HG03196 (cell line): ENCODE data around the gene TRIB2.
"Not testable (repeated sequence)": the region's sequence is repeated elsewhere in the genome, so short reads cannot be mapped to it uniquely, and the experiment has no call there.

ENCODE experiments used
- ATAC-seq: cut with Tn5 transposase; IDR thresholded peaks from one replicate; pipeline ENCODE4 v1.9.1; 2021; ENCODE audit not compliant: unreplicated experiment

Gene TRIB2

GRCh38 chr2:12716282-12717190 lies at the start of gene TRIB2:
Gene TRIB2, plus strand, starts transcription at chr2:12716936. Its CDS starts 1,372 bp downstream, at chr2:12718308.
- peak; percentile 71 for ATAC-seq

- ATAC-seq: no peak
These were observed 47.7 kb upstream of the TRIB2 start for GRCh38 chr2:12669036-12669435.

DNA sequence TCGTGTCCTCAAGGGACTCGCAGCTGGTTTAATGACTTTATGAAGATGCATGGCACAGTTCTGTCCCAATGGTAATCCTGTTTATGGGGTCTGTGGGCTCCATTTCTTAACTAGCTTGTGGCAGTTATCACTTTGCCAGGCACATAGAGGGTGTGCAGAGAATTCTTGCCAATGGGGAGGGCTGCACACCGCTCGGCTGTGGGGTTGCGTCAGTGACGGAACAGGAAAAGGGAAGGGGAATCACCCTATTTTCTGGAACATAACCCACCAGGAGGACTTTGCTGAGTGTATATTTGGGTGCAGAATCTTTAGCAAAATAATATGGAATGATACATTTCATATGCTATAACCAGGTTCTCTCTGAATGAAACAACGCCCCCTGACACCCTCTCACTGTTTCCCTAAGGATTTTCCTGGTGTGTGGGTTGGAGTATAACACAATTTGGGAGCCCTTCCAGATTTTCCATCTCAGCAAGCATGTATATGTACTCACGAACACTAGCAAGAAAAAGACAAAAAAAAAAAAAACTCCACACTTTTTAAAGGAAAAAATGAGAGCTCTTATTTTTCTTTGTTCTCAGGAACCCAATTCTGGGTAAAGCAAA lies 43.9 kb upstream of the TRIB2 start:
- no peak for ATAC-seq

- no peak for ATAC-seq
These were observed 42.0 kb upstream of the TRIB2 start for GRCh38 chr2:12674644-12675328.

DNA sequence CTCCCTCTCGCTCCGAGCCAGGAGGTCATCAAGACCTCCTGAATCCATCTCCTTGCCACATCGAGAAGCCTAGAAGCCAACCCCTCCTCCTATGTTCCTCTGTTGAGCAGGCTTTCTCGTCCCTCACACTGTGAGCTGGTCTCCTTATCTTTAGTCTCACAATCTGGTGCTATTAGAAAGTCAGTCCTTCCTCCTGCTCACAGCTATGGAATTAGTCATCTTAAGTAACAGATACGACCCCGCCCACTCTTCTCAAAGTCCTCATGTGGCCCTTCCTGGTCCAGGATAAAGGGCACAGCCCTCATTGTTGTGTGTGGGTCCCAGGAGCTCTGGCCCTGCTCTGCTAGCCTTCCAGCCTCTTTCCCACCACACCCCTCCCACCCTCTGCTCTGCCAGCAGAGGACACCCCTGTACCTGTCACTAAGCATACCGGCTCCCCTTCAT lies 41.4 kb upstream of the TRIB2 start:
- no peak for ATAC-seq

DNA sequence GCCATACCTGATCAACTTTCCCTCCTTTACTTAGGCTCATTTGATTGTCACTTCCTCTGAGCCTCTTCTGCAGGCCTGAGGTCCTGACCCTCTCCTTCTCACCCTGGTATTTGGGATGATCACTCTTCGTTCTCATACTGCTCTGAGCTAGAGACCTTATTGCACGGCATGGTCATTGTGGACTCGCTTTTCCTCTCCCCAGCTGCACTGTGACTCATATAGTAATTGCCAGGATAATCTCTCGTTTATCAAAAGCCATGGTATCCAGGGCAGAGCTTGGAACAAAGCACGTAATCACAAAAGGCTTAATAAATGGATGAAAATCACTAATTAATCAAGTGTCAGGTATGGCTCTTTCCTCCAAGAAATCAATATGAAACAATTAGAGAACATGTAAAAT lies 40.9 kb upstream of the TRIB2 start:
- ATAC-seq: no peak

DNA sequence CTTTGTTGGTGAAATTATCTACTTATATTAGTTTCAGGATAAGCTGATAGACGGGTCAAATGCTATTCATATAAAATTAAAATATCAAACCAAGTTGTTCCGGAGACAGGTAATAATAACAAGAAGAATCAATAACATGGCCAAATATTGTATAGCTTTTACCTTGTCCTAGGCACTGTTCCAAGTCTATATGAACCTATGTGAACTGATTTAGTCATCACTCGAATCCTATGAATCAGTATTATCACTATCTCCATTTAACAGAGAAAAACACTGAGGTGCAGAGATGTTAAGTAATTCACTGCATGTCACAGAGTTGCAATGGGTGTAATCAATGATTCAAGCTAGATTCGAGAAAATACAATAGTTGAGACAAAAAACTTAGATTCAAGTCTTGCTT lies 40.0 kb upstream of the TRIB2 start:
- no peak for ATAC-seq

DNA sequence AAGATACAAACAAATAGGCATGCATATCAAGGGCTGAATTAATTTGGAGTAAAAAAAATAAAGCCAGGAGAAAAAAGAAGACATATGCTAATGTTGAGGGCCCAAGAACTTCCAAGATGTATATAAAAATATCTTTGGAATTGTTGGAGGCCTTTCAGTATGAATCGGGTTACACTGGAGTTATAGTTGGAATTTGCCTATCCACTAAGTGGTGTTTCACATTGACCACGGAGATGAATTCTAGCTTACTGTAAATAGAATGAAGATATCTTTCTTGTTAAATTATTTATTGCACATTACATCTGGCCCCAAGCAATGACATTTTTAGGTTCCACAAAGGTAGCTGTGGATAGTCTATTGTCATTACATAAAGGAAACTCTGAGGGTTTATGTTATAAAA lies 38.5 kb upstream of the TRIB2 start:
- ATAC-seq: no peak

DNA sequence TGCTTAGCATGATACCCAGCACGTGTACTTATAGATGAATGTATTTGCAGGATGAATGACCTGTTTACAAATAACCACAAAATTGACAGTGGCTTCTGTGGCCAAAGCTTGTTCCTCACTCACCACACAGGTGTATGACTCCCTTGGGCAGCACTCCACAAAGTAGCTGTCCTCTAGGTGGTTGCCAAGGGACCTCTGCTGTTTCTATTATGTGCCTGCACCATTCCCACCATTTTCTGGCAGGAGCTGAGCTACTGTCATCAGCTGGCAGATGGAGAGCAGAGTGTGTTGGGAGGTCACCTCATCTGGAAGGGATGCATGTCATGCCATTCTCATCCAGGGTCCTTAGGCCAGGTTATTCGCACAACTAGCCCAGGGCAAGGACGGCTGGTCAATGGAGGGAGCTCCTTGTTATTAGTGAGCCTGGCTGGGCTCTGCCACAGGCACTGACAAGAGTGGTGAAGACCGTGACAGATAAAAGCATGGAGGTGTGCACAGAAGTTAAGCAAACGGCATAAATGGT lies 37.1 kb upstream of the TRIB2 start:
- no peak for ATAC-seq

- ATAC-seq: not testable (repeated sequence)
These were observed 36.6 kb upstream of the TRIB2 start for GRCh38 chr2:12680115-12680514.

GRCh38 chr2:12682017-12682416 lies 34.7 kb upstream of the TRIB2 start:
- no peak for ATAC-seq

DNA sequence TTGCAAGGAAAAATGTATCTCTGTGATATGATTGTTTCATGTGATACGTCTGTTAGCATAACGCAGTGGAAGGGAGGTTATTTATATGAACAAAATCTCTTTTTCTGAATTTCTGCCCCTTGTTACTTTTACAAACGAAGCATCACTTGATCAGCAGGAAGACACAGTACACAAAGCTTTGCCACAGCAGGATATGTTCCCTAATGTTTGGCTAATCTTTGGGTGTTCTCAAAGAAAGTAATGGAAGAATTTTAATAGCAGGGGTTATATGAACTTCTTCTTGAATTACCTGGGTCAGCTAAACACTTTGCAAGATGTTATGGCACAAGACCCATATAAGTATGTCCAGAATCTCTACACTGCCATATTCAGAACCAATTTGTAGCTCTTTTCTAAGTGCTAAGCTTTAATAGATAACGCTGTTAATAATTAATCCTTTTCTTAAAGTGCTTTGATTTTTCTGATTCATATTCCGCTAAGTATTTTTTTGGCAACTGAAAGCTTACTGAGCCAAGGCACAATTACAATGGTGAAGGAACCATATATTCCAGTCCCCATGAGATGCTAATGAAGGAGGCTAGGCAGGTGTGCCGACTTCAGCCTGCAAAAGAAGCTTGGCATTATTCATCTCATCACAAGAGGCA lies 33.2 kb upstream of the TRIB2 start:
- no peak for ATAC-seq

GRCh38 chr2:12684471-12684936 lies 32.2 kb upstream of the TRIB2 start:
- no peak for ATAC-seq

DNA sequence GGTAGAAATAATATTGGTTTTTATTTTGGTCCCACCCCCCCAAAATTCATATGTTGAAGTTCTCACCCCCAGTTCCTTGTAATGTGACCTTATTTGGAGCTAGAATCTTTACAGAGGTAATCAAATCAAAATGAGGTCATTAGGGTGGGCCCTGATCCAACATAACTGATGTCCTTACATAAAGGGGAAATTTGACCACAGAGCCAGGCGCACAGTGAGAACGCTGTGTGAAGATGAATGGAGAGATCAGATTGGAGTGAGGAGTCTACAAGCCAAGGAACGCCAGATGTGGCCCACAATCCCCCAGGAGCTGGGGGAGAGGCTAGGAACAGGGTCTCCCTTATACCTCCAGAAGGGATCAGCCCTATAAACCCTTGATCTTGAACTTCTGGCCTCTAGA lies 31.6 kb upstream of the TRIB2 start:
- ATAC-seq: no peak

GRCh38 chr2:12685956-12686355 lies 30.8 kb upstream of the TRIB2 start:
- no peak for ATAC-seq

DNA sequence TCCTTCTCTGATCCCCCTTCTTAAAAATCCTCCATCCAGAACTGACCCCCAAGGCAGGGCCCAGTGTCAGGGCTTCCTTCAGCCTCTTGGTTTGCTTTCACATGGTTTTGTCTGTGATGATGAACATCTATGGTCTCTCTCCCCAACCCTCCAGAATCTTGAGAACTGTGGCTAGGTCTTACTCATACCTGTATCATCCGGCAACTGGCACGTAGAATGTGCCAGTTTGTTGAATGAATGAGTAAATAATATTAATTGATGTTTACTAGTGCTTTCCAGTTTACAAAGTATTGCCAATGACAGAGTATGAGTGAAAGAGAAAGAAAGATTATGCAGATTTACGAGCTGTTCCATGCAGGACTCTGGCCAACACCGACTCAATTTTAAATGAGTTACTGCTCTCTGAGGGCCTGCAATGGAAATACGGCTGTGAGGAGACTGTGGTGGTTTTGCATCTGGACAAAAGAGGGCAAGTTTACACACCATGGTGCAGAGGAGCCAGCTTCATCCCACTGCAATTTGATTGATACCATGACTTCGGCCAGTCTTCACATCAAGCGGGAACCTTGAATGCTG lies 29.9 kb upstream of the TRIB2 start:
- no peak for ATAC-seq

DNA sequence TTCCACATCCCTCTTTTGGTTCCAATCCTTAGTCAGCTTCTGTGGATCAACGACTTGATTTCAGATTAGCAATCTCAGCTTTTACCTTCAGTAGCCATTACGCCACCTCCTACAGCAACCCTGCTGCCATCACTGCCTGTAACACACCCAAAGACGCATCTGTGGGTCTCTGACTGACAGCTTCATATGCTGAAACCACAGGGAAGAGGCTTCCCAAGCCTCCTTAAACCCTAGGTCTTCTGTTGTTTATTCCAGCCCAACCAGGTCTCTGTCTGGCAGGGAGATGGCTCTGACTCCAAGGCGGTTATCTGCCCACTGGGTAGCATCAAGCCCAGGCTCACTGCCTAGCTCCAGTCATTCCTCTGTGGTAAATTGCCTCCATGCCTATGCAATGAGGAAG lies 28.6 kb upstream of the TRIB2 start:
- no peak for ATAC-seq

GRCh38 chr2:12688893-12689292 lies 27.8 kb upstream of the TRIB2 start:
- ATAC-seq: no peak

GRCh38 chr2:12693509-12693908 lies 23.2 kb upstream of the TRIB2 start:
- ATAC-seq: no peak

GRCh38 chr2:12694990-12695774 lies 21.6 kb upstream of the TRIB2 start:
- ATAC-seq: peak; percentile 53
